ENCODE measurements around the gene LRBA. TPM values are rescaled to one million over a fixed set of nuclear protein-coding genes. Genes with fewer than 3 reads are reported as not detected.

The LRBA gene
- total RNA-seq, 1 donor from 2014 or later, result 39.9 TPM

GRCh38 chr4:150909116-150909515 lies 106.0 kb downstream of the LRBA start:
- no peaks in the 10 kb centered on the region for H3K27me3 ChIP-seq
- ATAC-seq, result no peak

GRCh38 chr4:150906987-150907633 lies 108.0 kb downstream of the LRBA start:
- Histone ChIP-seq H3K9me3 (no peaks in the 10 kb centered on the region), H3K36me3 (no peaks in the 10 kb centered on the region), H3K27me3 (no peaks in the 10 kb centered on the region), H3K27ac (no peak overlapping the region), H3K4me1 (no peaks in the 10 kb centered on the region), H3K4me3 (no peak overlapping the region)
- ATAC-seq (no peak), DNase-seq (no peak)
- no peak for TF ChIP-seq CTCF (IDR thresholded peaks at IDR 0.05)
- intact Hi-C loops (cut with DNase I), result no loop called here

More at GRCh38 chr4:150909116-150909515, 106.0 kb downstream of the LRBA start:
- DNase-seq, result no peak
- Histone ChIP-seq H3K9me3 (no peaks in the 10 kb centered on the region), H3K4me3 (no peak overlapping the region), H3K27ac (no peak overlapping the region), H3K4me1 (no peaks in the 10 kb centered on the region), H3K36me3 (peaks cover 8% of the 10 kb centered on the region)
- no peak for TF ChIP-seq CTCF (IDR thresholded peaks at IDR 0.05)
- intact Hi-C loops (cut with DNase I), result no loop called here

GRCh38 chr4:150904671-150905070 lies 110.4 kb downstream of the LRBA start:
- TF ChIP-seq CTCF (IDR thresholded peaks at IDR 0.05), result no peak
- intact Hi-C loops (cut with DNase I), result no loop called here
- DNase-seq (no peak), ATAC-seq (no peak)
- Histone ChIP-seq H3K27me3 (no peaks in the 10 kb centered on the region), H3K27ac (no peak overlapping the region), H3K4me1 (no peaks in the 10 kb centered on the region), H3K36me3 (peaks cover 6% of the 10 kb centered on the region), H3K9me3 (no peaks in the 10 kb centered on the region), H3K4me3 (no peak overlapping the region)

- intact Hi-C loops (cut with DNase I), result no loop called here
- DNase-seq (no peak), ATAC-seq (no peak)
- H3K9me3 ChIP-seq, result no peaks in the 10 kb centered on the region
- no peaks in the 10 kb centered on the region for H3K4me1 ChIP-seq
- no peak for TF ChIP-seq CTCF (IDR thresholded peaks at IDR 0.05)
- H3K27me3 ChIP-seq, result no peaks in the 10 kb centered on the region
- H3K27ac ChIP-seq, result no peak overlapping the region
- H3K36me3 ChIP-seq, result peaks cover 10% of the 10 kb centered on the region
- no peak overlapping the region for H3K4me3 ChIP-seq
These were observed 111.5 kb downstream of the LRBA start for GRCh38 chr4:150903603-150904002.

GRCh38 chr4:150896497-150896896 lies 118.6 kb downstream of the LRBA start:
- no peak overlapping the region for H3K27ac ChIP-seq
- H3K4me3 ChIP-seq, result no peak overlapping the region
- peaks cover 16% of the 10 kb centered on the region for H3K36me3 ChIP-seq
- ATAC-seq, result no peak
- no peaks in the 10 kb centered on the region for H3K27me3 ChIP-seq
- TF ChIP-seq CTCF (IDR thresholded peaks at IDR 0.05), result no peak
- no peaks in the 10 kb centered on the region for H3K9me3 ChIP-seq
- intact Hi-C loops (cut with DNase I), result no loop called here
- H3K4me1 ChIP-seq, result no peaks in the 10 kb centered on the region
- no peak for DNase-seq

- Histone ChIP-seq H3K27me3 (no peaks in the 10 kb centered on the region), H3K36me3 (peaks cover 7% of the 10 kb centered on the region), H3K4me1 (no peaks in the 10 kb centered on the region), H3K9me3 (no peaks in the 10 kb centered on the region), H3K27ac (no peak overlapping the region), H3K4me3 (no peak overlapping the region)
- no peak for TF ChIP-seq CTCF (IDR thresholded peaks at IDR 0.05)
- DNase-seq, result no peak
- ATAC-seq, result no peak
- intact Hi-C loops (cut with DNase I), result no loop called here
These were observed 124.8 kb downstream of the LRBA start for GRCh38 chr4:150890246-150890645.
